GM12892 (cell line): ENCODE data around the gene SQOR.
"Not testable (repeated sequence)": the region's sequence is repeated elsewhere in the genome, so short reads cannot be mapped to it uniquely, and the experiment has no call there.

Source experiments
- DNase-seq: peaks from one replicate; pipeline ENCODE4 v3.0.0; 2011; ENCODE audit not compliant: insufficient read length
- FAIRE-seq: peaks from 2 replicates; lab custom pipeline; 2011; peaks lifted over from hg19 to GRCh38; lab: Jason Lieb, UNC
- POLR2A ChIP-seq: IDR thresholded peaks from 2 replicates; pipeline ENCODE4 v1.6.1; 2011; ENCODE audit warnings: low read depth, low read length, control low read depth
- POLR2AphosphoS5 ChIP-seq: IDR thresholded peaks from 2 replicates; pipeline ENCODE4 v1.6.1; 2011; ENCODE audit warnings: low read depth, low read length, control low read depth
- TAF1 ChIP-seq: IDR thresholded peaks from 2 replicates; pipeline ENCODE4 v1.6.1; 2011; ENCODE audit warnings: low read depth, mild to moderate bottlenecking, control low read depth, low read length, borderline replicate concordance

Gene SQOR

GRCh38 chr15:45635763-45636292 lies 999 bp downstream of the SQOR start:
- FAIRE-seq = no peak
- no peak for TF ChIP-seq POLR2AphosphoS5
- TF ChIP-seq TAF1 = no peak
- TF ChIP-seq POLR2A = no peak

DNA sequence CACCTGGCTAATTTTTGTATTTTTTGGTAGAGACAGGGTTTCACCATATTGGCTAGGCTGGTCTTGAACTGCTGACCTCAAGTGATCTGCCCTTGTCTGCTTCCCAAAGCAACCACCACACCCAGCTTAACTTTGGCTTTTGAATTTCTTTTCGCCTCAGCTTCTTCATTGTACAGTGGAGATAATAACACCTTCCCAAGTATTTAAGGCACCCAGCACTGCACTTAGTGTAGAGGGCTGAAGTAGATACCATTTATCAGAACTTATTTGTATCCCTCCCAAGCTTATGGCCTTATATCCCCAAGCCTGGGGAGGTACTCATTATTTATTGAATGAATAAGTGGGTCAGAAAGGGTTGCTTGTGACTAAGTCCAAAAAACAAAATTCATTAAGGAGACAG lies 2.3 kb downstream of the SQOR start:
- FAIRE-seq (no peak), DNase-seq (no peak)
- no peak for TF ChIP-seq POLR2A
- TF ChIP-seq TAF1 = no peak
- TF ChIP-seq POLR2AphosphoS5 = no peak

More at GRCh38 chr15:45635763-45636292, 999 bp downstream of the SQOR start:
- no peak for DNase-seq

DNA sequence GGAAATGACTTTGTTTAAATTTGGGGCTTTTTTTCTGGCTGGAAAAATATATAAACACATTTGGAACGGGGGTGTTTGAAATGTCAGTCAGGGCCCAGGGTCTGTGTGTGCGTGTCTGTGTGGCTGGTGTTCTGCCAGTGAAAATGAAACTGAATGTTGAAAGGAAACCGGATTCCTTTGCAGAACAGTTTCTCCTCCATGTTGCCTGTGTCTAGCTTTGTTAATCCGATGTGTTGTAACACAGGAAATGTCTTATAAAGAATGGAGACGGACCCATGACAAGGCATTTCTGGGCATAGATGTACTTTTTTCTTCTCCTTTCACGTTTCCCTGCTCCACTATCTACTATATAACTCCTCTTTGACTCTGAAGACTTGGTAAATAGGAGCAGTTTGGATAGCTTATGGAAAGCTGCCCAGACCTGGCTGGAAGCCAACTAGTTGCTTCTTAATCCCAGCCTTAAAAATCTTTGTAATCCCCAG lies 2.8 kb downstream of the SQOR start:
- TF ChIP-seq TAF1 (0 out of 2 replicates have a peak, but pooled peaks have one; percentile 69), POLR2A (no peak; the same call in 1 of the 2 replicates), POLR2AphosphoS5 (no peak)
- peak; percentile 40 for DNase-seq
- peak; percentile 95 for FAIRE-seq

DNA sequence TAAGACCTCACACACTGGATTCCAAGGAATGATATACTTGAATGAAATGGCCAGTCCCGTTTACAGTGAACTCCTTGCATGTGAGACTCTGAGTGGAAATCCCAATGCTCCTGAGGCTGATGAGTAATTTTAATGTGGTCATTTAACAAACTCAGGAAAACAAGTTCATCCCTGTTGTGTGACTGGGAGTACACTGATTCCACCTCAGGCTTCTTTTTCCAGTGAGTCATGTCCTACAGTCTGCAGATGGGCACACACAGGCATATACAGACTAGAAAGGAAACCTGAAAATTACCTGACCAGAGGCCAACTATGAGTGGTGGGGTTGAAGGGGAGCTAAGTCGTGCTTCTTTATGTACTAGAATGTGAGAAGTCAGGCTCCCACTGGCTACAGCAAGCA lies 5.8 kb downstream of the SQOR start:
- no peak for FAIRE-seq
- TF ChIP-seq TAF1 = no peak
- TF ChIP-seq POLR2A = no peak
- TF ChIP-seq POLR2AphosphoS5 = no peak
- DNase-seq = no peak

- DNase-seq (no peak), FAIRE-seq (no peak)
- TF ChIP-seq POLR2A (no peak), TAF1 (no peak), POLR2AphosphoS5 (no peak)
Observed at GRCh38 chr15:45641374-45641781, 6.5 kb downstream of the SQOR start.

DNA sequence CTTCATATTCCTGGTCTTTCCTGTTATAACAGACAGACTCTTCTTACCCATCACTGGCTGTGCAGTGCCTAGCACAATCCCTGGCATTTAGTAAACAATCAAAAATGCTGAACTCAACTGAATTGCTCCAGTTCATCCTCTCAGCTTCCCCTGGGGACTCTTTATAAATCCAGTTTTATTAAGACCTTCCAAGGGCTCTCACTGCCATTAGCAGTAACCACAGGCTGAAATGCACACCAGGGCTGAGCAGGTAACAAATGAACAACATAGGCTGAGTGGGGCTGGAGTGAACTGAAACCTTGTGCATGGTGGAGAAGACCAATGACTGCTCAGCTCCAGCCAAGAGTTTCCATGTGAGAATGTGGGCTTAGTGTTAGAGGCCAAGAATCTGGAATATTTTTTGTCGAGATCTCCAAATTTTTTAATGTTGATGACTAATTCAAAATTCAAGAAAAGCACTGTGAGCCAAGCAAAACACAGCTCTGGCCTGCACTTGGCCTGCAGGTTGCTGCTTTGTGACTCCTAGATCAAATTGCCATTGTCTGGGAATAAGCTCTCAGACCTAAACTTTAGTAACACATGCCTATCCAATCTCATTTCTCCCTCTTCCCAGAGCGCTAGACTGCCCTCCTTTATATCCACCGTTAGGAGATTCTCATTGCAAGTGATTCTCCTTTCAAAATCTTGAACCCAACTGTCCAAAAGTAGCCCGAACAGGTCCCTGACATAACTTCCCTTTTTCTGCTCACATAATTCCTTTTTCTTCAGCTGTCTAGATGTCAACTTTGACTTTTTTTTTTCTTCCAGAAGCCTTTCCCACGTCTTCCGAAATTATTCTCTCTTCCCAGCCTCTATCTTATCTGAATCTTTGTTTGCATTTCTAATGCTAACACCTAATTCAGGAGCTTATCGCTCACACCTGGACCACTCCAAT lies 7.4 kb downstream of the SQOR start:
- no peak for DNase-seq
- TF ChIP-seq POLR2AphosphoS5 (no peak), TAF1 (no peak), POLR2A (no peak)
- no peak for FAIRE-seq

- no peak for TF ChIP-seq POLR2AphosphoS5
- TF ChIP-seq TAF1 = no peak
- TF ChIP-seq POLR2A = no peak
- no peak for FAIRE-seq
Observed at GRCh38 chr15:45644437-45644836, 9.6 kb downstream of the SQOR start.

GRCh38 chr15:45645026-45645980 lies 10.5 kb downstream of the SQOR start:
- peak; percentile 57 for FAIRE-seq
- no peak for DNase-seq
- no peak for TF ChIP-seq POLR2A

More at GRCh38 chr15:45644437-45644836, 9.6 kb downstream of the SQOR start:
- DNase-seq = no peak

- TF ChIP-seq POLR2A (no peak), POLR2AphosphoS5 (no peak), TAF1 (no peak)
- FAIRE-seq (no peak), DNase-seq (no peak)
Observed at GRCh38 chr15:45646220-45646619, 11.4 kb downstream of the SQOR start.

DNA sequence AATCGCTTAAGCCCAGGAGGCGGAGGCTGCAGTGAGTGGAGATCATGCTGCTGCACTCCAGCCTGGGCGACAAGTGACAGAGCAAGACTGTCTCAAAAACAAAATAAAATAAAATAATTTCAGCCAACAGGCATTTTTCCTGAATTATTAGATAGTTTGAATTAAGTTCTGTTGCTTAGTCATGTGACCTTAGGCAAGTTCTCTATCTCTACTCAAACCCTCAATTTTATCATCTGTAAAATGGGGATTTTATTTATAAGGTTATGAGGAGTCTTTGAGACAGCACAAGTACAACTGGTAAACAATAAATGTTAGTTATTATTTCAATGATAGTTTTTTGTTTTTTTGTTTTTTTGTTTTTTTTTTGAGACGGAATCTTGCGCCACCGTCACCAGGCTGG lies 13.0 kb downstream of the SQOR start:
- no peak for TF ChIP-seq POLR2AphosphoS5
- no peak for TF ChIP-seq POLR2A
- no peak for TF ChIP-seq TAF1
- FAIRE-seq = no peak
- no peak for DNase-seq

DNA sequence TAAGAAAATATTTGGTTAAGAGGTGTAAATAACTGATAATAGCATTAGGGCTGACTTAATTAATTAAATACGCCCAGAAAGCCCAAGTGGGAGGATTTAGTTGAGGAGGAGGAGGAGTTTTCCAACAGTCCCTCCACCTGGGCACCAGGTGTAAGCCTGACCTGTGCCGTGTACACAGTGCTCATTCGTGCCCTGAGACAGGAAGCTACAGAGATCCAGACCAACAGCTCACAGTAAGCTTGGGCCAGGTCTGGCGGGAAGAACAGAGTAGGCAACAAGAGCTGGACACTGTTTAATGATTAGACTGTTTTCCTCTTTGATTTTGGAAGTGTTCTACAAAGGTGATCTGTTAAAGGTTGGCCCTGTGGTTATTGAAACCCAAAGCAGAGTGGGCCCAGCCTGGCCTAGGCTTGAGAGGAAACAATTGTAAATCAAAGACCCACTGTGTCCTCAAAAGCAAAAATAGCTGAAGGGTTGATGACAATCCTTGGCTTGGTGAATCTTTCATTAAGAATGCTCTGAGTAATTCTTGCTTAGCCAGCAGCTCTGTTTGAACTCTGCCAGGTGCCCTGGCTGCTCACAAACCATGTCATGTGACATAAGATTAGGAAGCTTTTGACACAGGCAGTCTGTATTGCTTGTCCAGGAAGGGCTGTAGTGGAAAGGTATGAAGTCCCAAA lies 13.8 kb downstream of the SQOR start:
- no peak for FAIRE-seq

DNA sequence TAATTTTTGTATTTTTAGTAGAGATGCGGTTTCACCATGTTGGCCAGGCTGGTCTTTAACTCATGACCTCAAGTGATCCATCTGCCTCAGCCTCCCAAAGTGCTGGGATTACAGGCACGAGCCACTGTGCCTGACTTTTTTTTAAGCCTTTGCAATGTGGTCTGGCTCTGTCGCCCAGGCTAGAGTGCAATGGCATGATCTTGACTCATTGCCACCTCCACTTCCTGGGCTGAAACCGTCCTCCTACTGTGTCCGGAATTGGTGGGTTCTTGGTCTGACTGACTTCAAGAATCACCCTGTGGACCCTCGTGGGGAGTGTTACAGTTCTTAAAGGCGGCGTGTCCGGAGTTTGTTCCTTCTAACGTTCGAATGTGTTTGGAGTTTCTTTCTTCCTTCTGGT lies 15.2 kb downstream of the SQOR start:
- not testable (repeated sequence) for DNase-seq, FAIRE-seq

More for the DNA sequence above, 13.8 kb downstream of the SQOR start:
- DNase-seq = no peak
- no peak for TF ChIP-seq TAF1
- no peak for TF ChIP-seq POLR2A
- TF ChIP-seq POLR2AphosphoS5 = no peak
